ENCODE data around the gene ATG5.

DNA sequence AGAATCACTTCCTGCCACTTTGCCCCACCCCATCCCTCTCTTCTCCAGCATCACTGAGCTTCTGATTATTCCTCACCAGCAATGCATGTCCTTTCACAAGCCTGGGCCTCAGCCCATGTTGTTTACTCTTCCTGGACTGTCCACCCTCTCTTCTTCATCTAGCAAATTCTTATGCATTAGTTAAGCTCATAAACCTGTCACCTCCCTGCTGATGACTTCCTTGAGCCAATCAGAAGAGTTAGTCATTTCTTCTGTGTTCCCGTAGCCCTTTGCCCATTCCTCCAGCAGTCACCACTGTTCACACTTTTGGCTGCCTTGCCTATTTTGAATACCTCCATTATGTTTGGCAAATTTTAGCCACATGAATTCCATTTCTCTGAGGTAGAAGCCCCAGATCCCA, 30.8 kb upstream of the ATG5 start:
- TF ChIP-seq ZNF274 (IDR thresholded peaks at IDR 0.05; ENCODE audit: low read depth, low read length) (no peak), YY1 (IDR thresholded peaks at IDR 0.05; ENCODE audit: insufficient read depth, insufficient read length) (no peak), SUZ12 (IDR thresholded peaks at IDR 0.05; ENCODE audit: extremely low read depth, insufficient read depth, insufficient read length) (no peak)

All from NT2/D1 (cell line).